Liver (tissue), 9 donors: ENCODE results near the gene ADA. TPM values are rescaled to one million over a fixed set of nuclear protein-coding genes. Genes with fewer than 3 reads are reported as not detected.

Experiments used
- DNase-seq: peaks from one replicate; pipeline ENCODE4 v3.0.0-alpha.2; 2017; ENCODE audit warnings: low spot score
- H3K27ac ChIP-seq, 2 donors: one replicate each; pipeline ENCODE4 v1.7.0; 2013; ENCODE audit warnings: inconsistent platforms in 2 of 2, low read length in 2 of 2, control low read depth in 1 of 2, low read depth in 1 of 2, mild to moderate bottlenecking in 1 of 2
- H3K27me3 ChIP-seq, 4 donors: one replicate each; pipeline versions ENCODE4 v1.6.1 to v1.7.0; 2013; ENCODE audit warnings: low read length in 3 of 4, inconsistent platforms in 1 of 4, mild to moderate bottlenecking in 1 of 4, moderate library complexity in 1 of 4; ENCODE audit not compliant: control insufficient read depth in 4 of 4, insufficient read depth in 4 of 4
- H3K36me3 ChIP-seq, 4 donors: one replicate each; pipeline versions ENCODE4 v1.6.1 to v1.7.0; 2013; ENCODE audit warnings: low read length in 3 of 4, mild to moderate bottlenecking in 3 of 4, low read depth in 1 of 4, moderate library complexity in 1 of 4; ENCODE audit not compliant: control insufficient read depth in 4 of 4, insufficient read depth in 3 of 4
- H3K4me1 ChIP-seq, 4 donors: one replicate each; pipeline versions ENCODE4 v1.6.1 to v1.7.0; 2013; ENCODE audit warnings: low read length in 3 of 4, mild to moderate bottlenecking in 3 of 4, moderate library complexity in 1 of 4; ENCODE audit not compliant: control insufficient read depth in 4 of 4, insufficient read depth in 4 of 4
- H3K4me3 ChIP-seq, 3 donors: one replicate each; pipeline versions ENCODE4 v1.6.1 to v1.7.0; 2013; ENCODE audit warnings: low read length in 3 of 3, control low read depth in 1 of 3, low read depth in 1 of 3, mild to moderate bottlenecking in 1 of 3
- H3K9ac ChIP-seq, 2 donors: one replicate each; pipeline ENCODE4 v1.7.0; 2013; ENCODE audit warnings: low read length in 2 of 2, mild to moderate bottlenecking in 2 of 2, moderate library complexity in 2 of 2, control low read depth in 1 of 2, low read depth in 1 of 2
- H3K9me3 ChIP-seq, 4 donors: one replicate each; pipeline versions ENCODE4 v1.6.1 to v1.7.0; 2013; ENCODE audit warnings: low read length in 3 of 4; ENCODE audit not compliant: control insufficient read depth in 4 of 4
- CTCF ChIP-seq: fragments of 150-350 bp; IDR thresholded peaks from 2 replicates; pipeline ENCODE4 v1.5.1; 2017; ENCODE audit warnings: improper control_type of control experiment, low read depth, low read length; ENCODE audit not compliant: missing input control
- EGR1 ChIP-seq, 2 donors: IDR thresholded peaks; 2 replicates each; pipeline ENCODE4 v1.6.1; 2016 to 2018; ENCODE audit warnings: antibody characterized with exemption in 2 of 2, low read depth in 2 of 2
- FOXA1 ChIP-seq: IDR thresholded peaks from 2 replicates; pipeline ENCODE4 v1.6.1; 2016; ENCODE audit warnings: antibody characterized with exemption
- FOXA2 ChIP-seq: IDR thresholded peaks from 2 replicates; pipeline ENCODE4 v1.6.1; 2016; ENCODE audit warnings: antibody characterized with exemption
- GABPA ChIP-seq, 2 donors: IDR thresholded peaks in 1 of 2; conservative IDR thresholded peaks in 1 of 2; 2 replicates each; pipeline ENCODE4 v1.6.1; 2016; ENCODE audit warnings: antibody characterized with exemption in 2 of 2, mild to moderate bottlenecking in 1 of 2, moderate library complexity in 1 of 2
- JUND ChIP-seq, 2 donors: IDR thresholded peaks; 2 replicates each; pipeline ENCODE4 v1.6.1; 2016; ENCODE audit warnings: antibody characterized with exemption in 2 of 2
- MAX ChIP-seq: IDR thresholded peaks from 2 replicates; pipeline ENCODE4 v1.6.1; 2016; ENCODE audit warnings: antibody characterized with exemption
- NR2F2 ChIP-seq: IDR thresholded peaks from 2 replicates; pipeline ENCODE4 v1.6.1; 2016; ENCODE audit warnings: antibody characterized with exemption
- RAD21 ChIP-seq, 2 donors: IDR thresholded peaks; 2 replicates each; pipeline ENCODE4 v1.6.1; 2016; ENCODE audit warnings: antibody characterized with exemption in 2 of 2, mild to moderate bottlenecking in 2 of 2
- RXRA ChIP-seq, 2 donors: IDR thresholded peaks; 2 replicates each; pipeline ENCODE4 v1.6.1; 2017 to 2018; ENCODE audit warnings: antibody characterized with exemption in 2 of 2, mild to moderate bottlenecking in 1 of 2
- SP1 ChIP-seq: IDR thresholded peaks from 2 replicates; pipeline ENCODE4 v1.6.1; 2018; ENCODE audit warnings: antibody characterized with exemption, mild to moderate bottlenecking
- TAF1 ChIP-seq: conservative IDR thresholded peaks from 2 replicates; pipeline ENCODE4 v1.6.1; 2016; ENCODE audit warnings: antibody characterized with exemption, mild to moderate bottlenecking
- YY1 ChIP-seq: IDR thresholded peaks from 2 replicates; pipeline ENCODE4 v1.6.1; 2016; ENCODE audit warnings: antibody characterized with exemption, mild to moderate bottlenecking
- whole genome bisulfite sequencing: extraction: QIAGEN DNeasy Blood & Tissue Kit; methylation state at CpG from one replicate; pipeline ENCODE4 v1.1.7; 2013; 5-methylcytosine and 5-hydroxymethylcytosine counted together
- polyA plus RNA-seq, 2 donors: library from polyadenylated mRNA; stranded (reverse) in 1 of 2; unstranded in 1 of 2; fragments of 200-250 nt in 1 of 2; fragments of >200 nt in 1 of 2; fragmentation: Nextera tagmentation in 1 of 2; extraction: Ambion mirVana in 1 of 2; gene quantifications; one replicate each; pipeline versions ENCODE4 v1.2.1 to v1.2.3, GENCODE V29; 2013 to 2015
- total RNA-seq, 2 donors: library from RNA; depleted of rRNA; stranded (reverse); fragments of >200 nt; gene quantifications; one replicate each; pipeline ENCODE4 v1.2.3, GENCODE V29; 2014
- TF ChIP-seq, protein P1 (sequence below): IDR thresholded peaks from 2 replicates; pipeline ENCODE4 v1.6.1; 2016; ENCODE audit warnings: antibody characterized with exemption
- TF ChIP-seq, protein P2 (sequence below): IDR thresholded peaks from 2 replicates; pipeline ENCODE4 v1.6.1; 2016; ENCODE audit warnings: antibody characterized with exemption
- TF ChIP-seq, protein P3 (sequence below): IDR thresholded peaks from 2 replicates; pipeline ENCODE4 v1.6.1; 2016; ENCODE audit warnings: antibody characterized with exemption, mild to moderate bottlenecking
- donor health status: healthy.
- donor health status: healthy.
- donor health status: healthy.
- donor health status: healthy.
- donor health status: healthy.

The ADA gene
- total and polyA plus RNA-seq, 4 donors: 2.9 to 7.7 (median 3.0) TPM

GRCh38 chr20:44692932-44693480 lies 41.5 kb upstream of the ADA start:
- no peaks in the 10 kb centered on the region for H3K36me3 ChIP-seq
- H3K9ac ChIP-seq: no peak overlapping the region
- no peaks in the 10 kb centered on the region for H3K27me3 ChIP-seq
- no peaks in the 10 kb centered on the region for H3K4me1 ChIP-seq
- DNase-seq: no peak
- TF ChIP-seq RAD21 (IDR thresholded peaks at IDR 0.05): no peak
- TF ChIP-seq, protein P1, sequence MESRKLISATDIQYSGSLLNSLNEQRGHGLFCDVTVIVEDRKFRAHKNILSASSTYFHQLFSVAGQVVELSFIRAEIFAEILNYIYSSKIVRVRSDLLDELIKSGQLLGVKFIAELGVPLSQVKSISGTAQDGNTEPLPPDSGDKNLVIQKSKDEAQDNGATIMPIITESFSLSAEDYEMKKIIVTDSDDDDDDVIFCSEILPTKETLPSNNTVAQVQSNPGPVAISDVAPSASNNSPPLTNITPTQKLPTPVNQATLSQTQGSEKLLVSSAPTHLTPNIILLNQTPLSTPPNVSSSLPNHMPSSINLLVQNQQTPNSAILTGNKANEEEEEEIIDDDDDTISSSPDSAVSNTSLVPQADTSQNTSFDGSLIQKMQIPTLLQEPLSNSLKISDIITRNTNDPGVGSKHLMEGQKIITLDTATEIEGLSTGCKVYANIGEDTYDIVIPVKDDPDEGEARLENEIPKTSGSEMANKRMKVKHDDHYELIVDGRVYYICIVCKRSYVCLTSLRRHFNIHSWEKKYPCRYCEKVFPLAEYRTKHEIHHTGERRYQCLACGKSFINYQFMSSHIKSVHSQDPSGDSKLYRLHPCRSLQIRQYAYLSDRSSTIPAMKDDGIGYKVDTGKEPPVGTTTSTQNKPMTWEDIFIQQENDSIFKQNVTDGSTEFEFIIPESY: no peak
- no peak for TF ChIP-seq EGR1 (IDR thresholded peaks at IDR 0.05; ENCODE audit: low read depth in 2 of 2)
- TF ChIP-seq, protein P2, sequence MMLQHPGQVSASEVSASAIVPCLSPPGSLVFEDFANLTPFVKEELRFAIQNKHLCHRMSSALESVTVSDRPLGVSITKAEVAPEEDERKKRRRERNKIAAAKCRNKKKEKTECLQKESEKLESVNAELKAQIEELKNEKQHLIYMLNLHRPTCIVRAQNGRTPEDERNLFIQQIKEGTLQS: no peak
- TF ChIP-seq RXRA (IDR thresholded peaks at IDR 0.05): peak; percentile 59 to 67
- no peak for TF ChIP-seq FOXA2
- peak; percentile 81 to 87 for TF ChIP-seq JUND (IDR thresholded peaks at IDR 0.05)
- TF ChIP-seq NR2F2: peak; percentile 97
- no peak for TF ChIP-seq MAX
- no peak for TF ChIP-seq YY1
- TF ChIP-seq, protein P3, sequence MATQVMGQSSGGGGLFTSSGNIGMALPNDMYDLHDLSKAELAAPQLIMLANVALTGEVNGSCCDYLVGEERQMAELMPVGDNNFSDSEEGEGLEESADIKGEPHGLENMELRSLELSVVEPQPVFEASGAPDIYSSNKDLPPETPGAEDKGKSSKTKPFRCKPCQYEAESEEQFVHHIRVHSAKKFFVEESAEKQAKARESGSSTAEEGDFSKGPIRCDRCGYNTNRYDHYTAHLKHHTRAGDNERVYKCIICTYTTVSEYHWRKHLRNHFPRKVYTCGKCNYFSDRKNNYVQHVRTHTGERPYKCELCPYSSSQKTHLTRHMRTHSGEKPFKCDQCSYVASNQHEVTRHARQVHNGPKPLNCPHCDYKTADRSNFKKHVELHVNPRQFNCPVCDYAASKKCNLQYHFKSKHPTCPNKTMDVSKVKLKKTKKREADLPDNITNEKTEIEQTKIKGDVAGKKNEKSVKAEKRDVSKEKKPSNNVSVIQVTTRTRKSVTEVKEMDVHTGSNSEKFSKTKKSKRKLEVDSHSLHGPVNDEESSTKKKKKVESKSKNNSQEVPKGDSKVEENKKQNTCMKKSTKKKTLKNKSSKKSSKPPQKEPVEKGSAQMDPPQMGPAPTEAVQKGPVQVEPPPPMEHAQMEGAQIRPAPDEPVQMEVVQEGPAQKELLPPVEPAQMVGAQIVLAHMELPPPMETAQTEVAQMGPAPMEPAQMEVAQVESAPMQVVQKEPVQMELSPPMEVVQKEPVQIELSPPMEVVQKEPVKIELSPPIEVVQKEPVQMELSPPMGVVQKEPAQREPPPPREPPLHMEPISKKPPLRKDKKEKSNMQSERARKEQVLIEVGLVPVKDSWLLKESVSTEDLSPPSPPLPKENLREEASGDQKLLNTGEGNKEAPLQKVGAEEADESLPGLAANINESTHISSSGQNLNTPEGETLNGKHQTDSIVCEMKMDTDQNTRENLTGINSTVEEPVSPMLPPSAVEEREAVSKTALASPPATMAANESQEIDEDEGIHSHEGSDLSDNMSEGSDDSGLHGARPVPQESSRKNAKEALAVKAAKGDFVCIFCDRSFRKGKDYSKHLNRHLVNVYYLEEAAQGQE: no peak
- TF ChIP-seq SP1: peak; percentile 26
- TF ChIP-seq FOXA1: no peak
- no peak for TF ChIP-seq TAF1
- TF ChIP-seq GABPA (IDR thresholded peaks at IDR 0.05 in 1 of 2, conservative IDR thresholded peaks at IDR 0.05 in 1 of 2): no peak
- no peak for TF ChIP-seq CTCF
- WGBS: 43% methylated on average over 7 of the region's 7 CpGs
- no peak overlapping the region for H3K4me3 ChIP-seq
- no peak overlapping the region for H3K27ac ChIP-seq
- H3K9me3 ChIP-seq: no peaks in the 10 kb centered on the region
